Stomach (tissue), 4 donors: ENCODE data around the gene RCL1.

Experiments used
- CTCF ChIP-seq, 7 experiments: fragments of 450-650 bp in 4 of 7; fragments of 200-600 bp in 3 of 7; sonication (generic) in 3 of 7; IDR thresholded peaks; one replicate each; pipeline ENCODE4 v1.5.1; 2016 to 2019; ENCODE audit warnings: antibody characterized with exemption in 7 of 7, control low read depth in 2 of 7, mild to moderate bottlenecking in 1 of 7
- EP300 ChIP-seq: sonication (generic); formaldehyde crosslinking; IDR thresholded peaks from one replicate; pipeline ENCODE4 v1.6.1; 2017; ENCODE audit warnings: antibody characterized with exemption
- POLR2A ChIP-seq, 4 donors: fragments of 450-650 bp; IDR thresholded peaks; one replicate each; pipeline ENCODE4 v1.6.1; 2016; ENCODE audit warnings: antibody characterized with exemption in 4 of 4, control low read depth in 2 of 4, mild to moderate bottlenecking in 1 of 4, moderate library complexity in 1 of 4
- POLR2AphosphoS5 ChIP-seq, 3 donors: sonication (generic); formaldehyde crosslinking; IDR thresholded peaks; one replicate each; pipeline ENCODE4 v1.6.1; 2016; ENCODE audit warnings: antibody characterized with exemption in 3 of 3

GRCh38 chr9:4801156-4801555 lies 8.4 kb downstream of the RCL1 start:
- TF ChIP-seq CTCF (IDR thresholded peaks at IDR 0.05) (no peak), POLR2AphosphoS5 (IDR thresholded peaks at IDR 0.05) (no peak), EP300 (no peak), POLR2A (IDR thresholded peaks at IDR 0.05) (no peak)
